Testis (tissue), 5 donors: ENCODE data around the gene HIF3A. TPM values are rescaled to one million over a fixed set of nuclear protein-coding genes. Genes with fewer than 3 reads are reported as not detected.

ENCODE experiments used
- DNase-seq: peaks from one replicate; pipeline ENCODE4 v3.0.0-alpha.2; 2019
- H3K27ac ChIP-seq, 2 donors: fragments of 200-600 bp; sonication (generic); one replicate each; pipeline ENCODE4 v1.5.1; 2019
- H3K27me3 ChIP-seq: fragments of 200-600 bp; sonication (generic); one replicate; pipeline ENCODE4 v1.5.1; 2019
- H3K36me3 ChIP-seq: fragments of 200-600 bp; sonication (generic); one replicate; pipeline ENCODE4 v1.5.1; 2017; ENCODE audit warnings: low read depth; ENCODE audit errors: missing control alignments
- H3K4me1 ChIP-seq: fragments of 200-600 bp; sonication (generic); one replicate; pipeline ENCODE4 v1.5.1; 2019
- H3K4me3 ChIP-seq, 2 donors: fragments of 200-600 bp; sonication (generic); one replicate each; pipeline ENCODE4 v1.5.1; 2017 to 2019
- H3K9me3 ChIP-seq: fragments of 200-600 bp; sonication (generic); one replicate; pipeline ENCODE4 v1.5.1; 2017
- POLR2A ChIP-seq: fragments of 450-650 bp; IDR thresholded peaks from one replicate; pipeline ENCODE4 v1.6.1; 2017; ENCODE audit warnings: antibody characterized with exemption, mild to moderate bottlenecking, moderate library complexity
- WGBS, 2 donors: methylation state at CpG; one replicate each; pipeline ENCODE4 v1.1.5; 2018; 5-methylcytosine and 5-hydroxymethylcytosine counted together
- intact Hi-C: fragments of 100-400 bp; cut with DNase I; formaldehyde crosslinking; loops from one replicate; pipeline ENCODE4 v1.15.1; 2023; ENCODE audit warnings: low total_unique reads
- long read RNA-seq, 2 donors: transcript quantifications; one replicate each; lab custom pipeline, GENCODE V29; 2026
- polyA plus RNA-seq: library from polyadenylated mRNA; stranded (reverse); fragments of 350-450 nt; fragmentation: Illumina TruSeq; extraction: RNeasy Lipid Tissue Mini Kit (QIAGEN cat#74804); gene quantifications from one replicate; pipeline ENCODE4 v1.2.3, GENCODE V29; 2014; ENCODE audit warnings: low read depth, low replicate concordance; ENCODE audit not compliant: insufficient read depth
- total RNA-seq, 2 donors: library from RNA; depleted of rRNA; stranded (reverse); fragments of >200 nt; gene quantifications; one replicate each; pipeline ENCODE4 v1.2.3, GENCODE V29; 2016
- TF ChIP-seq, protein P1 (sequence below), 3 experiments: fragments of 450-650 bp in 2 of 3; fragments of 200-600 bp in 1 of 3; sonication (generic) in 1 of 3; IDR thresholded peaks; one replicate each; pipeline ENCODE4 v1.5.1; 2016 to 2019; ENCODE audit warnings: antibody characterized with exemption in 3 of 3, mild to moderate bottlenecking in 2 of 3, moderate library complexity in 1 of 3

Gene HIF3A
- total RNA-seq, result 100 to 1,000 TPM in 1 of 2 donors, 10 to 100 TPM in 1; 82.6 to 105 TPM
- 3.8 TPM for polyA plus RNA-seq
- long read RNA-seq, donor 1, partial matches to known transcripts, result 118 of 124 reads
- long read RNA-seq, donor 1, other reads (novel, unspliced or antisense), result 0 of 124 reads
- long read RNA-seq, donor 2, full-length matches to known transcripts, result 4 of 4 reads
- long read RNA-seq, donor 2, partial matches to known transcripts, result 0 of 4 reads
- long read RNA-seq, donor 2, other reads (novel, unspliced or antisense), result 0 of 4 reads

DNA sequence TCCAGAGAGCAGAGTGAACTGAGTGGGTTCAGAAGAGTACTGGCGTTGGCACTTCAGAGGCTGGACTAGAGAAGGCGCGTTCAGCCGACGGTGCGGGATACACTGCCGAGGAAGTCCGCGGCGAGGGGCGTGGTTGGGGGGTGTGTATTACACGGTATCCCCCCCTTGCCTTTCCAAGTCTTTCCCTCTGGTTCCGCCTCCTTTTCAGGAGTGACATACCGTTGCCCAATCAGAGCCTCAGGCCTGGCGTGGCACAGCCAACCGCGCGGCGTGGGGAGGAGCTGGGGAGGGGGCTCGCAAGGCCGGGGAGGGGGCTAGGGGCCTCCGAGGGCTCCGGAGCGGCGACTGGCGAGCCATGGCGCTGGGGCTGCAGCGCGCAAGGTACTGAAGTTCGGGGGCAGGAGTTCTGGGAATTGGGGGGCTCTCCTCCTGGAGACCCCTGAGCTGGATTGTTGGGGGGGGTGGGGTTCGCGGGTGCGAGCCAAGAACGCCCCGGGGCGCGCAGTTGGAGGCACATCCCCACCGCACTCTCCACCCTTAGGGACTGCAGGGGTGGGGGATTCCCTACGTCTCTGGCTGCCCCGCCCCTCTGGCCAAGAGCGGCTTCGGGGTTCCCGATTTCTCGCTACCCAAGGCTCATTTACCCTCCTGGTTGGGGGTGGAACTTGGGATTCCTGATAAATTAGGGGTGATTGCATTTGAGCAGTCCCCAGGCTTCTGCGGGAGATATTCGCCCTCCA lies at the start of gene HIF3A:
Gene HIF3A (plus strand): TSS at position 321 of the 740 bp plus-strand sequence. CDS start 35 bp downstream, at position 356.
- intact Hi-C loops, result no loop called here
- H3K27ac ChIP-seq, result peak within 1 kb of the TSS; percentile 89 to 90
- TF ChIP-seq, protein P1, sequence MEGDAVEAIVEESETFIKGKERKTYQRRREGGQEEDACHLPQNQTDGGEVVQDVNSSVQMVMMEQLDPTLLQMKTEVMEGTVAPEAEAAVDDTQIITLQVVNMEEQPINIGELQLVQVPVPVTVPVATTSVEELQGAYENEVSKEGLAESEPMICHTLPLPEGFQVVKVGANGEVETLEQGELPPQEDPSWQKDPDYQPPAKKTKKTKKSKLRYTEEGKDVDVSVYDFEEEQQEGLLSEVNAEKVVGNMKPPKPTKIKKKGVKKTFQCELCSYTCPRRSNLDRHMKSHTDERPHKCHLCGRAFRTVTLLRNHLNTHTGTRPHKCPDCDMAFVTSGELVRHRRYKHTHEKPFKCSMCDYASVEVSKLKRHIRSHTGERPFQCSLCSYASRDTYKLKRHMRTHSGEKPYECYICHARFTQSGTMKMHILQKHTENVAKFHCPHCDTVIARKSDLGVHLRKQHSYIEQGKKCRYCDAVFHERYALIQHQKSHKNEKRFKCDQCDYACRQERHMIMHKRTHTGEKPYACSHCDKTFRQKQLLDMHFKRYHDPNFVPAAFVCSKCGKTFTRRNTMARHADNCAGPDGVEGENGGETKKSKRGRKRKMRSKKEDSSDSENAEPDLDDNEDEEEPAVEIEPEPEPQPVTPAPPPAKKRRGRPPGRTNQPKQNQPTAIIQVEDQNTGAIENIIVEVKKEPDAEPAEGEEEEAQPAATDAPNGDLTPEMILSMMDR (IDR thresholded peaks at IDR 0.05), result no peak
- no peak for TF ChIP-seq POLR2A
- DNase-seq, result peak; percentile 84
- no peaks in the 10 kb centered on the region for H3K27me3 ChIP-seq
- no peaks in the 10 kb centered on the region for H3K36me3 ChIP-seq
- WGBS, 2 donors, result 6 to 15% methylated on average over 14 to 43 of the region's 46 CpGs
- H3K4me1 ChIP-seq, result peaks cover 30% of the 10 kb centered on the region
- peak within 1 kb of the TSS; percentile 39 to 55 for H3K4me3 ChIP-seq
- H3K9me3 ChIP-seq, result no peaks in the 10 kb centered on the region

DNA sequence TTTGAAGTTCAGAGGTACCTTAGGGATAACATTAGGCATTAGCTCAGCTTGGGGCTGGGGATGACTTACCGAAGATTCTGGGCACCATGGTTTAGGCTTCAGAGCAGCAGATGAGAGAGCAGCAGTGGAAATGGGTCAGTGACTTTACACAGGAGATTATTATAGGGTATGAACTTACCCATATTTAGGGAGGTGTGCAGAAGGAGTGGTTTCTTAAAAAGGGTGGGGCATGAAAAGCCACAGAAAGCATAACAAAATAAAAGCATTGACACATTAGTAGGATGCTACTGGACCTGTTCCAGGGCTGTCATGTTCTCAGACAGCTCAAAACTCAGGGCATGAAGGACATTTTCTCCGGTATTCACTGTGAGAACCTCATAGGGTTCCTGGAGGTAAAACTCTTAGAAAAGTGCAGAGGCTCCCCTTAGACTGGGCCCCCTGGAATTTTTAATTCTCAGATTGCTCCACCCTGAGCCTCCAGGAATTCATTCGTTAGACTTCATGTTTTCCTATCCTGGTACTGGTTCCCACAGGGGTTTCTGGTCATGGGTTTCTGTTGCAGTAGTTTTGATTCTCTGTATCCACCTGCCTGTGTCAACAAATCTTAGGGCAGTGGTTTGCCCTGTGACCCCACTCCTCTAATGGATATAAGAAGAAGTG lies 46.6 kb upstream of the HIF3A start:
- no peak overlapping the region for H3K4me3 ChIP-seq
- intact Hi-C loops, result no loop called here
- no peak for TF ChIP-seq POLR2A
- TF ChIP-seq, protein P1 (IDR thresholded peaks at IDR 0.05), result no peak
- no peaks in the 10 kb centered on the region for H3K9me3 ChIP-seq
- H3K4me1 ChIP-seq, result no peaks in the 10 kb centered on the region
- WGBS, 2 donors, result 53 to 64% methylated on average over 3 of the region's 3 CpGs
- no peaks in the 10 kb centered on the region for H3K36me3 ChIP-seq
- H3K27ac ChIP-seq, result no peak overlapping the region
- no peaks in the 10 kb centered on the region for H3K27me3 ChIP-seq
- DNase-seq, result no peak

DNA sequence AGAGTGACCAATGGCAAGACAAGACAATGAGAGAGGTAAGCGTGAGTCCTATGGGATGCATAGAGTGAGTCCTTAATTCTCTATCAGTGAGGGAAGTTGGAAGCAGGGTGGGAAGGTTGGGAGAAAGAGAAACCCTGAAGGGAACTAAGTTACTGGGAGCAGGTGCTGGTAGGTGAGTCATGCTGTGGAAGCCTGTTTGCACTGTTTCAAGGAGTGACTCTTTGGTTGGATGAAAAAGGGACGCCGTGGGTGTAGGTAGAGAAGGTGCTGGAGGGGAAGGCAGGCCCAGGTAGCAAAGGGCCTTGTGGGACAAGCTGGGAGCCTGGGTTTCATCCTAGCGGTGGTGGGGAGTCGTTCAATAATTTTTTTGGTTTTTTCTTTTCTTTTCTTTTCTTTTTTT lies 45.4 kb upstream of the HIF3A start:
- H3K36me3 ChIP-seq, result no peaks in the 10 kb centered on the region
- intact Hi-C loops, result no loop called here
- no peaks in the 10 kb centered on the region for H3K4me1 ChIP-seq
- H3K4me3 ChIP-seq, result no peak overlapping the region
- H3K9me3 ChIP-seq, result no peaks in the 10 kb centered on the region
- H3K27me3 ChIP-seq, result no peaks in the 10 kb centered on the region
- WGBS, 2 donors, result 74 to 83% methylated on average over 5 of the region's 5 CpGs
- no peak for TF ChIP-seq POLR2A
- TF ChIP-seq, protein P1 (IDR thresholded peaks at IDR 0.05), result no peak
- DNase-seq, result no peak
- no peak overlapping the region for H3K27ac ChIP-seq

DNA sequence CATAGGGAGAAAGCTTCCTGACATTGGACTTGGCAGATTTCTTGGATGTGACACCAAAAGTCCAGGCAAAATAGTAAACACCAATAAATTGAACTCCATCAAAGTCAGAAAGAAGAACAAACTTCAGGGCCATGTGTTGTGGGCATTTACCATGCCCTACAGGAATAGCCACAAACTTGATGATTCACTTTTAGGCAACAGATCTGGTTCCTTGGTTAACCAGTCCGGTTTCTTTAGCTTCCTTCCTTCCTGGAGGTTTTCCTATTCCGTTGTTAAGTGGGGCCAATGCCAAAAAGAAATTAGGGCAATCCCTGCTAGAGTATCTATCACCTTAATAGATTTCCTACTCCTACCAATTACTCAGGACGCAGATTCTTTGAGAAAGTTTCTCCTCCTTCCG lies 42.1 kb upstream of the HIF3A start:
- no peak for TF ChIP-seq POLR2A
- TF ChIP-seq, protein P1 (IDR thresholded peaks at IDR 0.05), result no peak
- no peak overlapping the region for H3K27ac ChIP-seq
- H3K4me1 ChIP-seq, result no peaks in the 10 kb centered on the region
- 74 to 86% methylated on average over 4 of the region's 4 CpGs for WGBS, 2 donors
- H3K9me3 ChIP-seq, result no peaks in the 10 kb centered on the region
- no peak overlapping the region for H3K4me3 ChIP-seq
- H3K27me3 ChIP-seq, result no peaks in the 10 kb centered on the region
- no peak for DNase-seq
- intact Hi-C loops, result no loop called here
- H3K36me3 ChIP-seq, result no peaks in the 10 kb centered on the region
